HG03039 (cell line): ENCODE data around the gene SCLT1.

Experiments used
- ATAC-seq: cut with Tn5 transposase; IDR thresholded peaks from one replicate; pipeline ENCODE4 v1.9.1; 2021; ENCODE audit warnings: mild to moderate bottlenecking, moderate library complexity; ENCODE audit not compliant: unreplicated experiment

The SCLT1 gene

DNA sequence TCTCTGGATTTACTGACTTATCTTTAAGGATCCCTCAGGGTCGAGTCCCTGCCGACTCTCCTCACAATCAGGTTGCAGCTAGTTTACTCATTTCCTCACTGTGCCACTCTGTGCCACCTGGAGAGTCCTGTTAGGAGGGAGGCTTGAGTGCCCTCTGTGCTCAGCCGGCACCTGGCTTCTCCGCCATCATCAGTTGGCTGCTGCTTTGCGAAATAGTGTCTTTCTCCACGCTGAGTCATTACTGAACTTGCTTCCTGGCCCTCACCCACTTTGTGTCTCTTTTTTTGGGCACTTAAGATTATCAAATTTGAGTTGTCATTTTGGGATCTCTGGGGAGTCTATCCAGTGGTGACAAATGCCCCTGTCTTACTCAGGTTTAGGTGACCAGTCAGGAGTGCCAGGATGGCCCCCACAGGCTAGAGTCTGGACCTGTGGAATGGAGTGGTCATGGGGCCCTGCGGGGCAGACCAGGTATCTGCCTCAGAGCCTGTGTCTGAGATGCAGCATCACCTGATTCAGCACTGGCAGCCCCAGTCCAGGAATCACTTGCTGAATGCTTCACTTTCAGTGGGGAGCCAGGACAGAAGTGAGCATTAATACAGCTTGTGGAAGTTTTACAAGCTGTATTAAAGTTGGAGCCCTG, 246.1 kb downstream of the SCLT1 start:
- ATAC-seq: no peak

GRCh38 chr4:128846063-128846462, 247.3 kb downstream of the SCLT1 start:
- no peak for ATAC-seq

DNA sequence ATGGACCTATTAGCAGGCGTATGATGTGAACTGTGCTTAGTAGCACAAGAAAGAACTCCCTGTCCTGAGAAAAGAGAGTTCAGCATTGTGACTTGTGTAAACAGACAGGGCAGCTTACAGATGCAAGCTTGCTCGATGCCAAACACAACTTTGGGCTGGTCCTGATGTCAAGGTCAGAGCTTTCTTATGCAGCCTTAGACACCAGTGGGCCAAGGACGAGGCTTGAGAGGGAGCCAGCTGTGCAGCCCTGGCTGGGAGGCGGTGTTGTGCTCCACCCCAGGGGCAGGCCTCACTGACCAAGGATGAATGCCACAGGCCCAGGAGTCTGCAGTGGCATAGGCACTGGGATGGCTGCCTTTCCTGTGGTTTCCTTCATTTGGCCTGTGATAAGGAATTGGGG, 248.4 kb downstream of the SCLT1 start:
- no peak for ATAC-seq

- ATAC-seq: no peak
These were observed 251.9 kb downstream of the SCLT1 start for GRCh38 chr4:128841402-128841801.

DNA sequence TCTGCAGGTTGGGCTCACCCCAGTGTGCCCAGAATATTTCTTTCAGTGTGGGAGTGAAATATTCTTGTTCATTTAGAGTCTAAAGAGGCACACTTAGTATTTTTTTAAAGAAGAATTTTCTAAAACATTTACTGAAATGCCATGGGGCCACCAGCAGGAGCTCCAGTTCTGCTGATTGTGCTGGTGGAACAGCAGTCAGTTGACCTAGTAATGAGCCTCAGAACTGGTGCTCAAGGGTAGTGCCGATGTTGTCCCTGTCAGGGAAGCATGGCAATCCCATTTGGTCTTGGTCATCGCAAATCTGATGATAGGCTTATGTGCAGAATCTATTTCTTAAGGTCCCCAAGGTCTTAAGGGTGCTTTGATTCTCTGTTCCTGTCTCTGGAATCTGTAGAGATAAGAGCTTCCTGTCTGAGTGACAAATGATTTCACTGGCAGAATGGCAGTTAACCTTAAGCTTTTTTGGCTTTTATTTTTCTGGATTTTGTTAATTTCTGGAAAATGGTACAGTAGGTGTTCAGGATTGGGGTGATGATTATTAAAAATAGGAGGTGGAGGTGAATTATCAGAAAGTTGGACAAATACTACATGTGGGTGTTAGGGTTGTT, 252.5 kb downstream of the SCLT1 start:
- ATAC-seq: no peak

DNA sequence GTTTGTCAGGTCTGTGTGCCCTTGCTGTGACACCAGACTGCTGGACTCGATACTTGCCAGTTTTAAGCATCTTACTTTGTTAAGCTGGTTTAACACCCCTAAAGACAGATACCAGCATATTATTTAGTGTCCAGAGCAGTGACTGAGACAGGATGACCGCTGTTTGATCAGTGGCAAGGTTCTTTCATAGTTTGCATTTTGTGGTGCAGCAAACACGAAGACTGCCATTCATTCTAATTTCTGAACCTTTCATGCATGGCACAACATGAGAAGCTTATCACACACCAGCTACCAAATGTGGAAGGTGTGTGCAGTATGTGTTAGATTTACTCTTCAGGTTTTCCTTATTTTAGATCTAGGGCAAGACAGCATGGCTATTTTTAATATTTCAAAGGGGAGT, 255.7 kb downstream of the SCLT1 start:
- no peak for ATAC-seq

DNA sequence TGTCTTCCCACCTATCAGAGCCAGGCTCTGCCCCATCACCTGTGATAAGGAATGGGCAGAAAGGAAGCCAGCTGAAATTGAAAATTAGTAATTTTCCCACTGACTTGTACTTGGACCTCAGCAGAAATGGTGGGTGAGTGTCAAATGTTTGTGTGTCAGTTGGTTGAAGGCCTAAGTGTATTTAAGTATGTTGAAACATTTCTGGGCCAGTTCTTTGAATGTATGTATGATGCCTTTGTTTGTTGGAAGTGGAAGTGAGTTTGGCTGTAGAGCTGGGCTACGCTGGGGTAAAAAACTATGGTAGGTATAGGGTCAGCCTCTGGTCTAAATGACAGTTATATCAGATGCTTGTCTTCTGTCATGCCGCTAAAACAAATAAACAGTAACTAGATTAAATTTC, 256.1 kb downstream of the SCLT1 start:
- ATAC-seq: no peak

GRCh38 chr4:128835498-128836222, 257.7 kb downstream of the SCLT1 start:
- no peak for ATAC-seq
